ENCODE data around the gene SLC13A2. TPM values are rescaled to one million over a fixed set of nuclear protein-coding genes. Genes with fewer than 3 reads are reported as not detected.
A peak's percentile ranks its signal among the peaks of the same experiment; 100 is the strongest.

SLC13A2 gene
- total and polyA plus RNA-seq, 2 of the 4 experiments (the other 2 are of a cell fraction), result not detected

GRCh38 chr17:28466521-28467048 lies 6.9 kb upstream of the SLC13A2 start:
- CTCF ChIA-PET, result interaction anchor here (0.6 kb wide), 1 partner anchor 77 kb away, joined by 6 read pairs; no protein-coding TSS in a partner anchor
- no peak for DNase-seq

More at GRCh38 chr17:28466521-28467048, 6.9 kb upstream of the SLC13A2 start:
- Histone ChIP-seq H4K91ac (ENCODE audit: insufficient read depth, low read depth, low read length) (no peak overlapping the region), H3K9ac (ENCODE audit: low read depth, low read length) (no peak overlapping the region), H3K9me1 (ENCODE audit: insufficient read depth, low read length) (no peaks in the 10 kb centered on the region), H3K27me3 (ENCODE audit: control insufficient read depth, insufficient read depth, low read length) (peaks cover 43% of the 10 kb centered on the region), H2AK5ac (ENCODE audit: low read depth, low read length) (no peak overlapping the region), H3K56ac (ENCODE audit: extremely low read depth, insufficient read depth, low read length) (no peak overlapping the region), H2AFZ (replicated peaks; ENCODE audit: low read length, poor library complexity) (no peak overlapping the region), H3K36me3 (ENCODE audit: control insufficient read depth, insufficient read depth, low read length) (no peaks in the 10 kb centered on the region), H3K9me3 (ENCODE audit: control insufficient read depth, insufficient read depth, low read length) (no peaks in the 10 kb centered on the region), H2BK15ac (ENCODE audit: low read depth, low read length) (no peak overlapping the region), H2AK9ac (replicated peaks; ENCODE audit: low read depth, low read length, poor library complexity) (no peak overlapping the region), H3K4me2 (ENCODE audit: low read depth, low read length) (no peak overlapping the region; the same call in 1 of the 2 replicates), H4K20me1 (ENCODE audit: insufficient read depth, low read length) (no peaks in the 10 kb centered on the region), H4K5ac (ENCODE audit: low read depth, low read length) (no peak overlapping the region), H3K23ac (ENCODE audit: low read depth, low read length) (no peak overlapping the region), H3K18ac (ENCODE audit: low read depth, low read length) (no peak overlapping the region), H3K4me3 (ENCODE audit: insufficient read depth, low read depth, low read length) (no peak overlapping the region), H2BK5ac (ENCODE audit: low read depth, low read length, poor library complexity, severe bottlenecking) (no peak overlapping the region), H2BK120ac (ENCODE audit: low read depth, low read length) (no peak overlapping the region), H4K8ac (ENCODE audit: low read depth in 2 of 2, low read length in 2 of 2) (no peak overlapping the region), H2BK20ac (ENCODE audit: low read depth, low read length) (no peak overlapping the region), H3K79me1 (ENCODE audit: low read depth in 1 of 2, low read length in 2 of 2) (no peaks in the 10 kb centered on the region), H3K14ac (replicated peaks; ENCODE audit: low read depth, low read length) (no peak overlapping the region), H3K27ac (ENCODE audit: insufficient read depth, low read length) (no peak overlapping the region), H3K4me1 (ENCODE audit: control insufficient read depth, insufficient read depth, low read length) (peaks cover 3% of the 10 kb centered on the region; the same call in 1 of the 2 replicates), H3K4ac (ENCODE audit: low read depth, low read length) (no peak overlapping the region)
- POLR2A ChIA-PET (ENCODE audit: unreplicated experiment), result no interaction called here
- dilution Hi-C loops (cut with HindIII; ENCODE audit: low sequenced_read_pairs, unreplicated experiment) (no loop called here), in situ Hi-C loops (cut with MboI; ENCODE audit: low sequenced_read_pairs) (no loop called here), intact Hi-C loops (cut with micrococcal nuclease) (no loop called here)
- peak; percentile 55 for ATAC-seq (ENCODE audit: low read depth)
- 0% methylated on average over 1 of the region's 5 CpGs; no CpG with 5 or more reads in 1 of the 2 experiments for WGBS, 2 experiments (ENCODE audit: extremely low coverage in 2 of 2, insufficient read length in 1 of 2)
- BruUV-seq (replicated peaks), result no TSS peak
- TF ChIP-seq MAZ (IDR thresholded peaks at IDR 0.05; ENCODE audit: borderline replicate concordance, low read depth, low read length) (no peak), FOS (IDR thresholded peaks at IDR 0.05; ENCODE audit: low read depth, low read length) (no peak), CEBPB (IDR thresholded peaks at IDR 0.05; ENCODE audit: low read depth, low read length) (no peak), POLR2A (IDR thresholded peaks at IDR 0.05; ENCODE audit: low read depth, low read length) (no peak), RCOR1 (IDR thresholded peaks at IDR 0.05; ENCODE audit: insufficient replicate concordance, low read length) (no peak), BHLHE40 (IDR thresholded peaks at IDR 0.05; ENCODE audit: low read depth, low read length) (no peak), SMC3 (IDR thresholded peaks at IDR 0.05; ENCODE audit: low read depth, low read length) (no peak), RAD21 (IDR thresholded peaks at IDR 0.05; ENCODE audit: low read length) (no peak)
- TF ChIP-seq, protein P1, sequence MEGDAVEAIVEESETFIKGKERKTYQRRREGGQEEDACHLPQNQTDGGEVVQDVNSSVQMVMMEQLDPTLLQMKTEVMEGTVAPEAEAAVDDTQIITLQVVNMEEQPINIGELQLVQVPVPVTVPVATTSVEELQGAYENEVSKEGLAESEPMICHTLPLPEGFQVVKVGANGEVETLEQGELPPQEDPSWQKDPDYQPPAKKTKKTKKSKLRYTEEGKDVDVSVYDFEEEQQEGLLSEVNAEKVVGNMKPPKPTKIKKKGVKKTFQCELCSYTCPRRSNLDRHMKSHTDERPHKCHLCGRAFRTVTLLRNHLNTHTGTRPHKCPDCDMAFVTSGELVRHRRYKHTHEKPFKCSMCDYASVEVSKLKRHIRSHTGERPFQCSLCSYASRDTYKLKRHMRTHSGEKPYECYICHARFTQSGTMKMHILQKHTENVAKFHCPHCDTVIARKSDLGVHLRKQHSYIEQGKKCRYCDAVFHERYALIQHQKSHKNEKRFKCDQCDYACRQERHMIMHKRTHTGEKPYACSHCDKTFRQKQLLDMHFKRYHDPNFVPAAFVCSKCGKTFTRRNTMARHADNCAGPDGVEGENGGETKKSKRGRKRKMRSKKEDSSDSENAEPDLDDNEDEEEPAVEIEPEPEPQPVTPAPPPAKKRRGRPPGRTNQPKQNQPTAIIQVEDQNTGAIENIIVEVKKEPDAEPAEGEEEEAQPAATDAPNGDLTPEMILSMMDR (conservative IDR thresholded peaks at IDR 0.05; ENCODE audit: low read depth, low read length), result no peak
